Measurements from ENCODE around the gene RNF224. TPM values are rescaled to one million over a fixed set of nuclear protein-coding genes. Genes with fewer than 3 reads are reported as not detected.

RNF224 gene
- total RNA-seq, 1 experiment from 2014 or later, result 0.13 TPM

Other genes starting within 250 kb of the RNF224 start
- gene PTGDS, start 250.0 kb upstream of the RNF224 start, total RNA-seq (2022; extraction: Qiagen RNA extraction; ENCODE audit: low read depth), result 0.33 to 0.56 TPM (median 0.45 TPM) in 4 of 5 replicates, not detected in the other
- 0.08 to 0.18 TPM (median 0.12 TPM) in 3 of 5 replicates, not detected in the others for gene LCNL1, start 244.5 kb upstream of the RNF224 start, total RNA-seq (2022; extraction: Qiagen RNA extraction; ENCODE audit: low read depth)
- 37.9 to 83.8 TPM (median 71.5 TPM) in 5 replicates for gene PAXX, start 235.1 kb upstream of the RNF224 start, total RNA-seq (2022; extraction: Qiagen RNA extraction; ENCODE audit: low read depth)
- 2.2 to 4.2 TPM (median 3.7 TPM) in 5 replicates for gene CLIC3, start 230.9 kb upstream of the RNF224 start, total RNA-seq (2022; extraction: Qiagen RNA extraction; ENCODE audit: low read depth)
- 12.6 to 32.5 TPM (median 25.5 TPM) in 5 replicates for gene ABCA2, start 199.3 kb upstream of the RNF224 start, total RNA-seq (2022; extraction: Qiagen RNA extraction; ENCODE audit: low read depth)
- gene FUT7, start 195.4 kb upstream of the RNF224 start, total RNA-seq (2022; extraction: Qiagen RNA extraction; ENCODE audit: low read depth), result 0.07 TPM in 1 of 5 replicates, not detected in the others
- gene NPDC1, start 181.3 kb upstream of the RNF224 start, total RNA-seq (2022; extraction: Qiagen RNA extraction; ENCODE audit: low read depth), result 26.4 to 93.7 TPM (median 81.5 TPM) in 5 replicates
- gene ENTPD2, start 173.4 kb upstream of the RNF224 start, total RNA-seq (2022; extraction: Qiagen RNA extraction; ENCODE audit: low read depth), result 1.0 to 2.3 TPM (median 1.5 TPM) in 5 replicates
- 12.1 to 27.8 TPM (median 24.6 TPM) in 5 replicates for gene SAPCD2, start 156.9 kb upstream of the RNF224 start, total RNA-seq (2022; extraction: Qiagen RNA extraction; ENCODE audit: low read depth)
- 9.0 to 14.6 TPM (median 11.9 TPM) in 5 replicates for gene UAP1L1, start 150.0 kb upstream of the RNF224 start, total RNA-seq (2022; extraction: Qiagen RNA extraction; ENCODE audit: low read depth)
- 33.8 to 56.7 TPM (median 50.2 TPM) in 5 replicates for gene MAN1B1, start 140.5 kb upstream of the RNF224 start, total RNA-seq (2022; extraction: Qiagen RNA extraction; ENCODE audit: low read depth)
- 52.8 to 134 TPM (median 106 TPM) in 5 replicates for gene DPP7, start 112.8 kb upstream of the RNF224 start, total RNA-seq (2022; extraction: Qiagen RNA extraction; ENCODE audit: low read depth)
- 0.14 to 0.76 TPM (median 0.27 TPM) in 5 replicates for gene GRIN1, start 88.3 kb upstream of the RNF224 start, total RNA-seq (2022; extraction: Qiagen RNA extraction; ENCODE audit: low read depth)
- 0.39 to 2.0 TPM (median 1.6 TPM) in 5 replicates for gene LRRC26, start 57.5 kb upstream of the RNF224 start, total RNA-seq (2022; extraction: Qiagen RNA extraction; ENCODE audit: low read depth)
- not detected in 5 replicates for gene TMEM210, start 55.4 kb upstream of the RNF224 start, total RNA-seq (2022; extraction: Qiagen RNA extraction; ENCODE audit: low read depth)
- 19.0 to 41.0 TPM (median 34.9 TPM) in 5 replicates for gene ANAPC2, start 38.9 kb upstream of the RNF224 start, total RNA-seq (2022; extraction: Qiagen RNA extraction; ENCODE audit: low read depth)
- 85.9 to 156 TPM (median 148 TPM) in 5 replicates for gene SSNA1, start 38.8 kb upstream of the RNF224 start, total RNA-seq (2022; extraction: Qiagen RNA extraction; ENCODE audit: low read depth)
- gene TPRN, start 26.8 kb upstream of the RNF224 start, total RNA-seq (2022; extraction: Qiagen RNA extraction; ENCODE audit: low read depth), result 5.5 to 10.4 TPM (median 10.2 TPM) in 5 replicates
- gene TMEM203, start 21.9 kb upstream of the RNF224 start, total RNA-seq (2022; extraction: Qiagen RNA extraction; ENCODE audit: low read depth), result 29.5 to 49.4 TPM (median 47.9 TPM) in 5 replicates
- 7.4 to 20.8 TPM (median 16.2 TPM) in 5 replicates for gene NDOR1, start 21.8 kb upstream of the RNF224 start, total RNA-seq (2022; extraction: Qiagen RNA extraction; ENCODE audit: low read depth)
- gene RNF208, start 5.3 kb upstream of the RNF224 start, total RNA-seq (2022; extraction: Qiagen RNA extraction; ENCODE audit: low read depth), result 0.79 to 2.6 TPM (median 2.0 TPM) in 5 replicates
- 2.8 to 5.4 TPM (median 4.2 TPM) in 5 replicates for gene CYSRT1, start 2.3 kb upstream of the RNF224 start, total RNA-seq (2022; extraction: Qiagen RNA extraction; ENCODE audit: low read depth)
- 0.13 to 0.19 TPM in 2 of 5 replicates, not detected in the others for gene SLC34A3, start 3.4 kb downstream of the RNF224 start, total RNA-seq (2022; extraction: Qiagen RNA extraction; ENCODE audit: low read depth)
- 522 to 871 TPM (median 814 TPM) in 5 replicates for gene TUBB4B, start 13.8 kb downstream of the RNF224 start, total RNA-seq (2022; extraction: Qiagen RNA extraction; ENCODE audit: low read depth)
- gene STPG3, start 23.8 kb downstream of the RNF224 start, total RNA-seq (2022; extraction: Qiagen RNA extraction; ENCODE audit: low read depth), result not detected in 5 replicates
- gene NELFB, start 27.8 kb downstream of the RNF224 start, total RNA-seq (2022; extraction: Qiagen RNA extraction; ENCODE audit: low read depth), result 36.5 to 63.8 TPM (median 58.5 TPM) in 5 replicates
- gene TOR4A, start 50.2 kb downstream of the RNF224 start, total RNA-seq (2022; extraction: Qiagen RNA extraction; ENCODE audit: low read depth), result 13.6 to 33.0 TPM (median 30.5 TPM) in 5 replicates
- gene NRARP, start 74.8 kb downstream of the RNF224 start, total RNA-seq (2022; extraction: Qiagen RNA extraction; ENCODE audit: low read depth), result 1.9 to 7.2 TPM (median 5.6 TPM) in 5 replicates
- gene EXD3, start 195.7 kb downstream of the RNF224 start, total RNA-seq (2022; extraction: Qiagen RNA extraction; ENCODE audit: low read depth), result 2.5 to 6.8 TPM (median 6.4 TPM) in 5 replicates
- gene NOXA1, start 195.9 kb downstream of the RNF224 start, total RNA-seq (2022; extraction: Qiagen RNA extraction; ENCODE audit: low read depth), result 0.53 to 2.1 TPM (median 1.9 TPM) in 5 replicates
- 0.18 to 0.29 TPM (median 0.19 TPM) in 5 replicates for gene ENTPD8, start 213.9 kb downstream of the RNF224 start, total RNA-seq (2022; extraction: Qiagen RNA extraction; ENCODE audit: low read depth)
- gene NSMF, start 231.8 kb downstream of the RNF224 start, total RNA-seq (2022; extraction: Qiagen RNA extraction; ENCODE audit: low read depth), result 28.4 to 48.9 TPM (median 43.2 TPM) in 5 replicates